ENCODE data around the gene CCDC61.

- no peak for TF ChIP-seq CTCF (conservative IDR thresholded peaks at IDR 0.05)
- TF ChIP-seq EZH2 (IDR thresholded peaks at IDR 0.05; ENCODE audit: low read depth) = no peak
Observed at GRCh38 chr19:45972081-45972946, 23.0 kb upstream of the CCDC61 start.

All from PC-9 (cell line).